ENCODE measurements around the gene FRMD8. TPM values are rescaled to one million over a fixed set of nuclear protein-coding genes. Genes with fewer than 3 reads are reported as not detected.

The FRMD8 gene
- polyA plus RNA-seq, 3 donors: 33.7 to 41.2 (median 35.4) TPM

DNA sequence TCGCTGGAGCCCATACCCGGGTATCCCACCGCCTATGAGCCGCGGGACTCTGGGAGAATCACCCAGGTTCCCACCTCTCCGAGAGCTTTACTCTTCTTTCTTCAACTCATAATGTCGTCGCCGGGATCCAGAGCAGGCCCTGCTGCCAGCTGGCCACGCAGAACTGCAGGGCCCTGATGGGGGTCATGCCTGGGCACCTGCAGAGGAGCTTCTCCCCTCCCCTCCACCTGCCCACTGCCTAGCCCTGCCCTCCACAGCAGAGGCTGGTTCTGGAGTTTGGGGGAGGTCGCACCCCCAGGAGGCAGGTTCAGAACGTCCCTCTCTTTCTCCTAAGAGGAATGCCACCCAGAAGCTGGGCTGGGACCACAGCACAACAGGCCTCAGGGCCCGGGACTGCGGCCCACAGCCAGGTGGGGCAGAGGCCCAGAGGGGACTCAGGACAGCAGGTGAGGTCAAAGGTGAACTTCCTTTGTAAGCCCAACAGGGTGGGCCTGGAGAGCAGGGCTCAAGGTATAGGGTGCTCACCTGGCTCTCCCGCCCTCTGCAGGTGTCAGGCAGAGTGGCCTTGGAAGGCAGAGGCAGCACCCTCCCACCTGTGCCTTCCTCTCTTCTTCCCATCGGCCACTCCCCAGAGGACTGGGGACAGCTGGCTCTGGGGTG is 5.8 kb upstream of the FRMD8 start:
- no peak overlapping the region for H3K9ac ChIP-seq (ENCODE audit: insufficient read depth, low read length, poor library complexity, severe bottlenecking)
- H3K79me2 ChIP-seq (ENCODE audit: insufficient read depth, low read length): peaks cover 14% of the 10 kb centered on the region
- peaks cover 0 to 2% (median 1%) of the 10 kb centered on the region in 3 donors for H3K27me3 Mint-ChIP-seq (ENCODE audit: low read depth in 3 of 3)
- DNase-seq: no peak
- no peak overlapping the region for H3K4me3 ChIP-seq (replicated peaks in 1 of 3; ENCODE audit: low read depth in 2 of 3, low read length in 3 of 3)
- 100% methylated on average over 8 of the region's 16 CpGs for WGBS (ENCODE audit: insufficient coverage)
- intact Hi-C loops (cut with micrococcal nuclease): loop anchor here in 1 of 2 donors (5.0 kb wide), 2 partner anchors 37 to 127 kb away; no protein-coding TSS in a partner anchor
- H3K4me1 ChIP-seq (ENCODE audit: control insufficient read depth in 1 of 2, insufficient read depth in 2 of 2, low read length in 2 of 2): peaks cover 46 to 64% of the 10 kb centered on the region in 2 donors
- peaks cover 47% of the 10 kb centered on the region for H3K4me1 Mint-ChIP-seq
- no peak overlapping the region for H3K4me2 ChIP-seq (replicated peaks; ENCODE audit: extremely low read depth, low read length, poor library complexity, severe bottlenecking)
- H2AFZ ChIP-seq (ENCODE audit: insufficient read depth, low read depth, low read length, poor library complexity, severe bottlenecking): no peak overlapping the region
- no peaks in the 10 kb centered on the region for H3K27me3 ChIP-seq (ENCODE audit: control insufficient read depth in 2 of 2, insufficient read depth in 2 of 2, low read length in 2 of 2)
- H4K20me1 ChIP-seq (ENCODE audit: insufficient read depth, low read length): no peaks in the 10 kb centered on the region
- H3K27ac ChIP-seq (ENCODE audit: low read depth in 1 of 2, low read length in 2 of 2): peak overlapping the region in 1 of 2 donors; percentile 27
- H3K36me3 ChIP-seq (replicated peaks in 1 of 2; ENCODE audit: control insufficient read depth in 1 of 2, insufficient read depth in 2 of 2, low read length in 2 of 2): no peaks in the 10 kb centered on the region
- H3K9me3 Mint-ChIP-seq: peaks cover 0 to 3% (median 0%) of the 10 kb centered on the region in 7 donors
- peak overlapping the region in 4 of 7 donors; percentile 99 to 100 (median 100) for H3K27ac Mint-ChIP-seq
- peaks cover 3 to 5% of the 10 kb centered on the region in 2 donors for H3K36me3 Mint-ChIP-seq
- H3K4me3 Mint-ChIP-seq: peak overlapping the region in 1 of 2 donors; percentile 27
- TF ChIP-seq, protein P1, sequence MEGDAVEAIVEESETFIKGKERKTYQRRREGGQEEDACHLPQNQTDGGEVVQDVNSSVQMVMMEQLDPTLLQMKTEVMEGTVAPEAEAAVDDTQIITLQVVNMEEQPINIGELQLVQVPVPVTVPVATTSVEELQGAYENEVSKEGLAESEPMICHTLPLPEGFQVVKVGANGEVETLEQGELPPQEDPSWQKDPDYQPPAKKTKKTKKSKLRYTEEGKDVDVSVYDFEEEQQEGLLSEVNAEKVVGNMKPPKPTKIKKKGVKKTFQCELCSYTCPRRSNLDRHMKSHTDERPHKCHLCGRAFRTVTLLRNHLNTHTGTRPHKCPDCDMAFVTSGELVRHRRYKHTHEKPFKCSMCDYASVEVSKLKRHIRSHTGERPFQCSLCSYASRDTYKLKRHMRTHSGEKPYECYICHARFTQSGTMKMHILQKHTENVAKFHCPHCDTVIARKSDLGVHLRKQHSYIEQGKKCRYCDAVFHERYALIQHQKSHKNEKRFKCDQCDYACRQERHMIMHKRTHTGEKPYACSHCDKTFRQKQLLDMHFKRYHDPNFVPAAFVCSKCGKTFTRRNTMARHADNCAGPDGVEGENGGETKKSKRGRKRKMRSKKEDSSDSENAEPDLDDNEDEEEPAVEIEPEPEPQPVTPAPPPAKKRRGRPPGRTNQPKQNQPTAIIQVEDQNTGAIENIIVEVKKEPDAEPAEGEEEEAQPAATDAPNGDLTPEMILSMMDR (IDR thresholded peaks at IDR 0.05): no peak
- no peaks in the 10 kb centered on the region for H3K9me3 ChIP-seq (replicated peaks in 1 of 2; ENCODE audit: control insufficient read depth in 1 of 2, insufficient read depth in 1 of 2, low read length in 2 of 2)

DNA sequence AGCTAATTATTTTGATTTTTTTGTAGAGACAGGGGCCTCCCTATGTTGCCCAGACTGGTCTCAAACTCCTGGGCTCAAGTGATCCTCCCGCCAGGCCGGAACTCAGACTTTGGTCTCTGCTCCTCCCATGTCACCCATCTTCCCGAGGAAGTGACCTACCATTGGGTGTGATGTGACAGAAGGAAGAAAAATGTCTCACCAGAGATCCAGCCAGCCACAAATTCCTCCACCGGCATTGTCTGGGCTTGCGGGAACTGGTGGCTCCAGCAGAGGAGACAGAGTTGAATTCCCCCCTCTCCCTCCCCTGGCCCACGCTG is 4.8 kb upstream of the FRMD8 start:
- Histone ChIP-seq H3K4me2 (replicated peaks; ENCODE audit: extremely low read depth, low read length, poor library complexity, severe bottlenecking) (peak overlapping the region; percentile 92), H3K9me3 (replicated peaks in 1 of 2; ENCODE audit: control insufficient read depth in 1 of 2, insufficient read depth in 1 of 2, low read length in 2 of 2) (no peaks in the 10 kb centered on the region), H3K79me2 (ENCODE audit: insufficient read depth, low read length) (peaks cover 16% of the 10 kb centered on the region), H3K4me3 (replicated peaks in 1 of 3; ENCODE audit: low read depth in 2 of 3, low read length in 3 of 3) (peak overlapping the region; percentile 14 to 73 (median 54)), H3K9ac (ENCODE audit: insufficient read depth, low read length, poor library complexity, severe bottlenecking) (peak overlapping the region; percentile 88), H3K27me3 (ENCODE audit: control insufficient read depth in 2 of 2, insufficient read depth in 2 of 2, low read length in 2 of 2) (no peaks in the 10 kb centered on the region), H3K4me1 (ENCODE audit: control insufficient read depth in 1 of 2, insufficient read depth in 2 of 2, low read length in 2 of 2) (peaks cover 52 to 72% of the 10 kb centered on the region in 2 donors), H2AFZ (ENCODE audit: insufficient read depth, low read depth, low read length, poor library complexity, severe bottlenecking) (peak overlapping the region; percentile 70), H3K27ac (ENCODE audit: low read depth in 1 of 2, low read length in 2 of 2) (peak overlapping the region; percentile 89 to 100), H4K20me1 (ENCODE audit: insufficient read depth, low read length) (no peaks in the 10 kb centered on the region), H3K36me3 (replicated peaks in 1 of 2; ENCODE audit: control insufficient read depth in 1 of 2, insufficient read depth in 2 of 2, low read length in 2 of 2) (no peaks in the 10 kb centered on the region)
- Mint-ChIP-seq H3K36me3 (peaks cover 3 to 5% of the 10 kb centered on the region in 2 donors), H3K27me3 (ENCODE audit: low read depth in 3 of 3) (peaks cover 0 to 2% (median 0%) of the 10 kb centered on the region in 3 donors), H3K9me3 (peaks cover 0 to 3% (median 0%) of the 10 kb centered on the region in 7 donors), H3K4me3 (peak overlapping the region; percentile 88 to 89), H3K27ac (peak overlapping the region; percentile 99 to 100 (median 100)), H3K4me1 (peaks cover 54% of the 10 kb centered on the region)
- intact Hi-C loops (cut with micrococcal nuclease): loop anchor here (2.0 to 5.0 kb wide), 3 partner anchors 36 to 126 kb away; no protein-coding TSS in a partner anchor
- peak; percentile 64 to 70 (median 66) for DNase-seq
- 0% methylated on average over 1 of the region's 6 CpGs for WGBS (ENCODE audit: insufficient coverage)
- TF ChIP-seq, protein P1 (IDR thresholded peaks at IDR 0.05): no peak

All from CD14-positive monocyte (primary cell).